HG02610 (cell line): Measurements from ENCODE around the gene CDH22.

ENCODE experiments used
- ATAC-seq: cut with Tn5 transposase; IDR thresholded peaks from one replicate; pipeline ENCODE4 v1.9.1; 2021; ENCODE audit warnings: mild to moderate bottlenecking, moderate library complexity; ENCODE audit not compliant: unreplicated experiment

The CDH22 gene

GRCh38 chr20:46303176-46303956 lies 4.9 kb downstream of the CDH22 start:
- no peak for ATAC-seq

- no peak for ATAC-seq
Measured at GRCh38 chr20:46302106-46302505, 6.2 kb downstream of the CDH22 start.

DNA sequence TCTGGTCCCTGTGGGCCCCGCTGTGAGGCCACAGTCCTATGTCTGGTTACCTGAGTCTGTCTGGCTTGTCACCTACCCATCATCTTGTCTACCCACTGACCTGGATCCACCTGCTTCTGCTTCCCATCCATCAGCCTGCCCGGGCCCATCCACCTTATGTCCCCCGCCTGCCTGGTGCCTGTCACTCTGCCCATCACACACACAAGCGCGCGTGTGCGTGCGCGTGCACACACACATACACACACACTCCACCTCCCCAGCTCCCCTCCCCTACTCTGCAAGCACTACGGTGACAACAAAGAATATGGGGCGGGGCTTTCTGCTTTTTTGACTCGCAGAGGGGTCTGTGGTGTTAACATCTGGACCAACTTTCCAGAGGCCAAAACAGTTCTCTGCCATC lies 8.0 kb downstream of the CDH22 start:
- no peak for ATAC-seq

DNA sequence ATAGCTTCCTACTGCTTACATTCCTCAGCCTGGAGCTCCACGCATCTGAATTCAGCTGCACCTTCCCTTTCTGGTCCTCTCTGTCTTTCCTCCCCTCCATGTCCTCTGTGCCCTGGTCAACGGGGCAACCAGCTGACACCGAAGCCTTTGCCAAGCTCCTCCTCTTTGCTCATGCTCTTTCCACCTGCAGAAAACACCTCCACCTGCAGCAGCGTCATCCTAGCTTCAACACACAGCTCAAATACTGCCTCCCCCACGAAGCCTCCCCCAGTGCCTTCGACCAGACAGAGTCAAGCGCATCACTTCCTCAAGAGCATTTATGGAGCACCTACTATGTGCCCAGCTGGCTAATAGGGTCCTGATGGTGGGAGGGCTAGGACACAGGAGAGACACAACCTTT lies 9.2 kb downstream of the CDH22 start:
- ATAC-seq = no peak

DNA sequence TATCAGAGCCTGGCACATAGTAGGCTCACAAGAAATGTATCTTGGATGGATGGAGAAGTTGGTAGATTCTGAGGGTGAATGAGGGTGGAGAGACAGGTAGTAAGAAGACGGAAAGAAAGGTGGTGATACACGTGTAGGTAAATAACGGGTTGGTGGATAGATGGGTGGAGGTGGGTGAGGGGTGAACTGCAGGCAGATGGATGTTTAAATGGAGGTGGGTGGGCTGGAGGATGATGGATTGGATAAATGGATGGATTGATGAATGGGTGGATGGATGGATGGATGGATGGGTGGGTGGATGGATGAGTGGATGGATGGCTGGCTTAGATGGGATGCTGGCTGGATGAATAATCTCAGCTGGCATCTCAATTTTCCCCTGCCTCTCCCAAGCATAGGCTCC lies 9.9 kb downstream of the CDH22 start:
- no peak for ATAC-seq

DNA sequence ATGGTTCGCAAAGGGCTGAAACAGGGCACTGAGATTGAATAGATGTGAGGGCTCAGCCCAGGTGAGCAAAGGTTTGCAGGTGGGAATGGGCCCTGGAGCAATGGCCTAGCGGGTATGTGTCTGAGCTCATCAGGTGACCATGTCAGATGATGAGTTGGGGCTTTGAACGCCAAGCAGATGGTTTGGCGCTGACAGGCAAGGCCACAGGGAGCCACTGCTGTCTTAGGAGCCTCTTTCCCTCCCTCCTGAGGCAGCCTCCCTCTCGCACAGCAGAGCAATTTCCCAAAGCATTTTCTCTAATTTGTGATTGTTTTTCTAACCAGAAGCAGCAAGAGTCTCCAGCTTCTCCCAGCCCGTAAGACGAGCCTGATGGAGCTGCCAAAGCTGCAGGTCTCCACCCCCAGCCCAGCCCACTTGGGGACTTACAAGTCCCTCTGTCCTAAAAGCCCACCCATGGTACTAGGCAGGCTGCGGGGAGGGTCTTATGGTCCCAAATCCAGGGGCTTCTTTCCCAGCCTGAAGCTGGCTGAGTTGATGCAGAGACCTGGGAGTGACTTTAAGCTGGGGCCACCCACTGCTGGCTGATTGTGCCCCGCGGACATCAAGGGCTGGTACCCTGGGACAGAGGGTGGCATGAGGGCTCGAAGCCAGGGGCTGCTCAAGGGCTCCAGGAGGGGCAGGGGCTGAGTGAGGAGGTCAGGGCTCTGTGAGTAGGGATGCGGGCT lies 11.6 kb downstream of the CDH22 start:
- no peak for ATAC-seq

DNA sequence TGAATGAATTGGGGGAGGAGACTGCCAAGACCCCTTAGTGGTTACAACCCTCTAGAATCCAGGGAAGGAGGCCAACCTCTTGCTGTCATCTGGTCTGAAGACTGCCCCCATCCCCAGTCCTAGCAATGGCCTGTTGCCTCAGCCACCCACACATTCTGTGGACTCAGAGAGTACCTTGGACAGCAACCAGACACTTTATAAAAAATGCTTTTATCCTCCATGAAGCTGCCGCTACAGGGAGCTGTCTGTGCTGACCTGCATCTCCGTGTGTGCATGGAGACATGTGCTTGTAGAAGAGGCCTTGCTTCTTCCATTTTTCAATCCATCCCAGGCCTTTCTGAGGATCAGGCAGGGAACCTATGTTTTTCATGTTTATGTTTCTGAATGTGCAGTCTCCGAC lies 15.2 kb downstream of the CDH22 start:
- ATAC-seq = no peak

DNA sequence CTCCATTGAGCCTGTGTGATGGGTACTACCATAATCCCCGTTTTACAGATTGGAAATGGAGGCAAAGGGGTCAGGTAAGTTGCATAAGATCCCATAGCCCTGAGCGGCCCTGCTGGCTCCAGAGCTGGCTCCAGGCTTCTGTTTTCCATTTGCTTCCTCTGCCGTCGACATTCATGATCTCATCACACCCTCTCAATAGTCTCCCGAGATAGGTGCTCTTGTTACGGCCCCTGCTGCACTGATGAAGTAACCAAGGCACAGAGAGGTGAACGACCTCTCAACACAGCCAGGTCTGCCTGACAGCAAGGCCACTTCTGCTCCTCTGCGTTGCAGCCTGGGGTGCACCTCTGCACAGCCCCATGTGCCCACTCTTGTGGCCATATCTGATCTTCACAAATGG lies 16.9 kb downstream of the CDH22 start:
- ATAC-seq = no peak

- no peak for ATAC-seq
Measured at GRCh38 chr20:46289432-46289831, 18.9 kb downstream of the CDH22 start.

DNA sequence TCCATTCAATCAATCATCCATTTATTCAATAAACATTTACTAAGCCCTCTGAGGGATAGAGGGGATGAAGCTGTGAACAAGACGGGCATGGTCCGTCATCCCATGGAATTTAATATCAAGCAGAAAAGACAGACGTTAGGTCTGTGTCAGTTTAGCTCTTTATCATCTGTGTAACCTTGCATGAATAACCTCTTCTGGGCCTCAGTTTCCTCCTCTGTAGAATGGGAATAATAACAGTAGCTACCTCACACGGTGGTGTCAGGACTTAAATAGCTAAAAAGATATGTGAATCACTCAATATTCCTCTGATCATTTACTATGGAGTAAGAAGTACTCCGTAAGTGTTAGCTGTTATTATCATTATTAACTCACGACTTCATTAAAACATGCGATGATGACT lies 21.3 kb downstream of the CDH22 start:
- ATAC-seq = no peak

DNA sequence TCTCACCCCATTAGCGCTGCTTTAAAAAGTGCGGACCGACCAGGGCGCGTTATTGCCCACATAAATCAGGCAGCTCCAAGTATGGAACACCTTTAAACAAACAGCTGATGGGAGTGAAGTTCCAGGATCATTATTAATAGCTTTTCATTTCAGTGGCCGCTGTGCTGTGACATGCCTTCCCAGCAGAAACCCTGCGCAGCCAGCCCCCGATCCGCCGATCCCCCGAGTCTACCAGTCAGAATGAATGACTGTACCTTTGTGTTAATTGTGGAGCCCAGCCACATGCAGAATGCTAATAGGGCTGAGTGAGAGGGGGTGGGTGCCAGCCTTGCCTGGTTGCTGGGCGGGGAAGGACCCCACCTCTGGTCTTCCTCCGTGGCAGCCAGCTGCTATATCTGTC lies 21.9 kb downstream of the CDH22 start:
- ATAC-seq = no peak

DNA sequence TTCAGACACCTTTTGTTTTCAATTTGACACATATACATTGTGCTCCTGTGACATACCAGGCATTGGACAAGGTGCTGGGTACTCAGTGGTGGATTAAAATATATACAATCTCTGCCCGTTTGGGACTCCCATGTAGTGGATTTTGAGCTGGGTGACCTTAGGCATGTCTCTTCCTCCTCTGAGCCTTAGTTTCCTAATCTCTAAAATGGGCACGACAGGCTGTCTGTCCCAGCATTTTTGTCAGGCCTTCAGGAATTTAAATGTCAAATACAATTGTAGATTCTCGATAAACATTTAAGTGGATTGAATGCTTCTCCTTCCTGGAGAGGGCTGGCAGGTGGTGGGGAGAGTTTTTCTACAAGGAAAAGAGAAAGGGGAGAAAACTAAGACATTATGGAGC lies 22.6 kb downstream of the CDH22 start:
- no peak for ATAC-seq

DNA sequence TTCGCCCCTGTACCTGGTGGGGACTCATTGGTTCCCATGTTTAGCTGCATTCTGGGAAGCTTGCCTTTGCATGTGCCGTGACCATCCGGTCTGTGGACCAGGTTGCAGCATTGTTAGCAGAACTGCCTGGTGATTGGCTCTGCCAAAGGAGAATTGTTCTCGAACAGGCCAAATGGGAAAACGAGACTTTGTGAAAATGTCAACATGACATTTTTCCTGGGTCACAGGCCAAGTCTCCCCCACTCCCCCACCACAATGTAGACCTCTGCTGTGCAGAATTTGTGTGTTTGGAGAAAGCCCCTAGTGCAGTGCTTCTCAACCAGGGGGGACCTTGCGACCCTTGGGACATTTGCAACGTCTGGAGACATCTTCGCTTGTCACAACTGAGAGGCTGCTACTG lies 23.2 kb downstream of the CDH22 start:
- no peak for ATAC-seq

DNA sequence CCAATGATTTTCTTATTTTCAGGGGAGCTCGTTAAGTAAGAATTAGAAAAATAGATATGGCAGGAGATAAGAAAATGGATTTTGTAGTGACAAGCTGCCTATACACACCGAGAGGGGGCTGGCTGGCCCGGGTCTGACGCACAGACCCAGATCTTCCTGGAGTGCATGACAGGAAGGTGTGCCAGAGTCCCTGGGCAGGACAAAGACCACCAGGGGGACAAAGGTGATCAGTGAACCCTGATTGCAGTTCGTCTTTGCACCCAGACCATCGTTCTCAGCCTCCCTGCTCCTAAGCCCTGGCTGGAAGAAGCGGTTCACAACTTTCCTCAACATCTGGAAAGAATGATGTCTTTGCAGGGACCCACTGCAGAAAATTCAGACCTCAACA lies 24.3 kb downstream of the CDH22 start:
- ATAC-seq = no peak

DNA sequence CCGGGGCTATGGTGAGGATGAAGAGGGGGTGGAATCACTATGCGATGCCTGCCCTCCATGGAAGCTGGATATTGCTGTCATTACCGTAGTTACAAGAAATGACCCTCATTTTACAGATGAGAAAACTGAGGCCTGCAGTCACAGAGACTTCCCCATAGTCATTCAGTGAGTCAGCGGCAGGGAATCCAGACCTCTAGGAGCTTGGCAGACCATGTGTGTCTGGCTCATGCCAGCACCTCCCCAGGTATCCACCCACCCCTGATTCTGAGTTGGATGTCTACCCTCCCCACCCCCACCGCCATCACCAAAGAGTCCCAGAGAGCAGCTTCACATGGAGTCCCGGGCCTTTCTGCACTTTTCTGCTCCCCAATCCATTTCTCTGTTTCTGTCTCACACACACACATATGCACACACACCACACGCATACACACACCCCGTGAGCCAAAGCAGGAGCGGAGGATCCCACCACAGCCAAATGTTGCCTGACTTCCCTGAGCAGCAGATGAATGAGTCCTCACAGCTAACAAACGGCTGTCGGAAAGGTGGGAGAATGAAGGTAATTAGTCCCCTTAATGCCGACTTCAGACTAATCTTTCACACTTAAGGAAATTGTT lies 24.8 kb downstream of the CDH22 start:
- ATAC-seq = no peak

DNA sequence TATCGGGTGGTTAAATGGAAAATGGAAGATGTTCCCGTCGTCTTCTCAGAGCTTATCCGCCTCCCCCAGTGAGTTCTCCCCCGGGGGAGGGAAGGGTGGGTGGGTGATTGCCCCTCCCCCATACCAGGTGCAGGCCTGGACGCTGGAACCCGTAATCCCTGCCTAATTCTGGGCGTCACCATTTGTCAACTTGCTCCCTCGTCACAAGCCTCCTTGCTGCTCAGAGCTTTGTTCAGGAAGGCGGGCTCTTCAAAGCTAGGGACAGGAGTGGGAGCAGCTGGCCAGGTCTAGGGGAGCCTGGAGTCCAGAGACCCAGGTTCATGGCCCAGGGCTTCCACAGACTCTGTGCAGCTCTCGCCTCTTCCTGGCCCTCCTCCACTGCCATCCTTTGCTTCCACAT lies 25.6 kb downstream of the CDH22 start:
- no peak for ATAC-seq

- no peak for ATAC-seq
Measured at GRCh38 chr20:46279103-46279502, 29.2 kb downstream of the CDH22 start.

- no peak for ATAC-seq
Measured at GRCh38 chr20:46277602-46278001, 30.7 kb downstream of the CDH22 start.

DNA sequence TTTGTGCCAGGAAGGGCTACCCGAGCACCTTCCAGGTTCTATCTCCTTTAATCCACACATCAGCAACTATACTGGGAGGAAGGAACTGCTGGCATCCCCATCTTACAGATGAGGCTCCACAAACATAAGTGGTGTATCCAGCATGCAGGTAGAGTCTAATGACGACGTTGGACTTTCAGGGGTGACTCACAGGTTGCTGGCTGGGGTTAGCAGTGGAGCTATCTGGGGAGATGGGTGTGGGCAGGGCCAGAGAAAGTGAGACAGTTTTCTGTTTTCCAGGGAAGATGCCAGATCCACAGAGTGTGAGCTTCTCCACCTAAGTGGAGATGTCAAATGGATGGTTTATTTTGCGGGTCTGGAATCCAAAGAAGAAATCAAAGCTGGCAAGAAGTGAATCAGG lies 31.8 kb downstream of the CDH22 start:
- no peak for ATAC-seq

- no peak for ATAC-seq
Measured at GRCh38 chr20:46275091-46275490, 33.2 kb downstream of the CDH22 start.

GRCh38 chr20:46273717-46274116 lies 34.6 kb downstream of the CDH22 start:
- ATAC-seq = no peak

DNA sequence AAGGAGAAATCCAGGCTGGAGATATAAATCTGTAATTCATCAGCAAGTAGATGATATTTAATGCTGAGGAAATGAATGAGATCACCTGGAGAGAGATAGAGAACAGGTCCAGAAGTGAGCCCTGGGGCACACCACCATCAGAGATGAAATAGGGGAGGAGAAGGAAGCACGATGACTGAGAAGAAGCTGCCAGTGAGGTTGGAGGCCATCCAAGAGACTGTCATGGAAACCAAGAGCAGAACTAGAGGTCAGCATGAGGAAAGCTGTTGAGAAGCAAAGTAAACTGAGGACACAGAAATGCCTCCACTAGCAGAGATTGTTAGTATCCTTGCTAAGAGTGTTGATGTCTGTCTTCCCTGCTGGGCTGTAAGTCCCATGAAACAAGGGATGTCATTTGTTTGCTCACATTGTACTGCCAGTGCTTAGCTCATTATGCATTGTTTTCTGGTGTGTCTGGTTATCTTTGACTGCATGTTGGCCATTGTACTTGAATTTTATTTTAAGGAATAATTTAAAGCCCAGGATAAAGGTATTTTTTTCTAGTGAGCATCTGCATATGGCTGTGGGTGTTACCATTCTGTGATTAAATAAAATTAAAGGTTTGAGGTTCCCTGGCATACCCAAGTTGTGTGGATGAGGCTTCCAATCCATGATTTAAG lies 35.8 kb downstream of the CDH22 start:
- no peak for ATAC-seq
